ENCODE results near the gene CENPO.

Gene CENPO, protein sequence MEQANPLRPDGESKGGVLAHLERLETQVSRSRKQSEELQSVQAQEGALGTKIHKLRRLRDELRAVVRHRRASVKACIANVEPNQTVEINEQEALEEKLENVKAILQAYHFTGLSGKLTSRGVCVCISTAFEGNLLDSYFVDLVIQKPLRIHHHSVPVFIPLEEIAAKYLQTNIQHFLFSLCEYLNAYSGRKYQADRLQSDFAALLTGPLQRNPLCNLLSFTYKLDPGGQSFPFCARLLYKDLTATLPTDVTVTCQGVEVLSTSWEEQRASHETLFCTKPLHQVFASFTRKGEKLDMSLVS

DNA sequence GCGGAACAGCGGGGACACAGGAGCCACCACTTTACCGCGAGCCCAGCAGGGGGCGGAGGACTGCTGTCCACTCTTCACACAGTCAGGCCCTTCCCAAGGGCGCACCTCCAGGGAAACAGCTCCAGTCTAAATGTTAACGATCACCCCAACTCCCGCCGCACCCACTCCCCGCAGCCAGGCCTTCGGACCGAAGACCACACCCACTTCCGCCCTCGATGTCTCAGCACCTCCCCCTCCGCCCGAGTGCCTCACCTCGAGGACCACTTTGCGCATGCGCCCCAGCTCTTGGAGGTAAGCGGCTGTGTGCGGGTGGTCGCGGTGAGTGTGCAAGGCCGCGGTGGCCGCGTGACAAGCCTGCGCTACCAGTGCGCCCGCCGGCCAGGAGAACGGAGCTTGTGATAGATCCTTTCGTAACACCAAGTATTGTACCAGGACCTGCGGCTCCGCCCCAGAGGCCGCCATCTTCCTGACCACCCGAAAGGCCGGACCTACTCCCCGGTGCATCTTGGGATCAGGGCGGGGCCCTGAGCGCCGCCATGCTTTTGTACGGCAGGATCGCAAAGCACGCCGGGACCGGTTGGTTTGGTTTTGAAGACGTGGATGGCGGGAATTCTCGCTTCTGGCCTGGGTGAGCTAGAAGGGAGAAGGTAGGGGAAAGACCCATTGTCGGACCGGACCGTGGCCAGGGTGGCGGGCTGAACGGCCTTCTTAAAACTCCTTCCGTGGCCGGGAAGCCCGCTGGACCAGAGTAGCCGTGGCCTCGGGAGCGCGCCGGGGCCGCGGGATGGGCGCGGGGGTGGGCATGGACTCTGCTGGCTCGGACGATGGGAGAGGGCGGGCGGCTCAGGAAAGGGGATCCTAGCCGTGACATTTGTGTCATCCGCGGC is at the start of gene CENPO, which contains the start of gene PTRHD1:
TSS of gene CENPO (plus strand) at position 552 of the 887 bp plus-strand sequence. CDS start 495 bp downstream, outside the sequence.
TSS of gene PTRHD1 (minus strand) at position 518 of the 887 bp plus-strand sequence. CDS start at position 504, 14 bp downstream.
- peak; percentile 95 to 100 (median 99) for DNase-seq

DNA sequence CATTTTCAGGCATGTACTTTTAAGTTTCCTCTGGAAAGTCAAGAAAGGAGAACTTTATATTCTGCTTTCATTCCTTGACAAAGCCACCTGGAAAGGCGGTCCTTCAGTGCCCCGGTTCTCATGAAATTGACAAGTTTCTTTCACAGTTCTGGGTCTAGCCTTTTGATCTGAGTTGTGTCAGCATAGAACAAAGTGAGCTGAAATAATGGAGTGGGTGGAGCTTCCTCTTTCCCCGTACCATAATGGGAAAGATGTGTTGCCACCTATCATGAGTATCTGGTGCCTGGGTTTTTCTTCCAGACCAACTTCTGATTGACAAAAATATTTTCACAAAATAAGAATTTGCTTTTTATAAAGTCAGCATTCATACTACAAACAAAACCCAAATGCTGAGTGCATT is 49.3 kb upstream of the CENPO start:
- DNase-seq: no peak

DNA sequence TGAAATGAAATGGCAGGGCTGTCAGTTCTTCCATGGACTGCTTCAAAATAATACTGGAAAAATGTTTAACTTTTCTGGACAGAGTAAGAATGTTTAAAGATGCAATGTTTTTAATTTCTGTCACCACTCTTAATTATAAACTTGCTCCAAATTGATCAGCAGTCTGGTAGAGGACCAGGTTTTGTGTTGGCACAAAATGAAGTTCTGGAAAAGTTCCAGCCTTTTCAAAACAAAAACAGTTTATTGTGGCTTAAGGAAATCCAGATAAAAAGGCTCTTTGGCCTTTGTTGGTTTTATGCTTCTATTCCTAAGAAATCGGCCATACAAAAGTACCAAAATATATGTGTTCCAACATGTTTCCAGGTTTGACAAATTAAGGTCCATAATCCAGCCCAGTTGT is 48.9 kb upstream of the CENPO start:
- no peak for DNase-seq

DNA sequence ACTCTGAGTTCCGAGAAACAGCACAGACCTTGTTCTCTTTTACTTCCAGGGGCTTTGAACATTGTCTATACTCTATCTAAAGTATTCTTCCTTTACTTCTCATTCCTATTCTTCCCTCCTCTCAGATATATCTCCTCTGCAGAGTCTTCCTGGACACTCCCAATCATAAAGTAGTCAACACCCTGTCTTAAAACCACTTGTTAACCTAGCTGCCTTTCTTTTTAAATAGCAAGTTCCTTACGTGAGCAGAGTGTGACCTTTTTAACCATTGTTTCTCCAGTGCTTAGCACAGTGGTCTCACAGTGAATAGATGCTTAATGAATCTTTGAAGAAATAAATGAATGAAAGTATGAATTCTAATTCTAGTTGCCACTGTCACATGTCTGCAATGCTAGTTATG is 47.4 kb upstream of the CENPO start:
- DNase-seq: no peak

DNA sequence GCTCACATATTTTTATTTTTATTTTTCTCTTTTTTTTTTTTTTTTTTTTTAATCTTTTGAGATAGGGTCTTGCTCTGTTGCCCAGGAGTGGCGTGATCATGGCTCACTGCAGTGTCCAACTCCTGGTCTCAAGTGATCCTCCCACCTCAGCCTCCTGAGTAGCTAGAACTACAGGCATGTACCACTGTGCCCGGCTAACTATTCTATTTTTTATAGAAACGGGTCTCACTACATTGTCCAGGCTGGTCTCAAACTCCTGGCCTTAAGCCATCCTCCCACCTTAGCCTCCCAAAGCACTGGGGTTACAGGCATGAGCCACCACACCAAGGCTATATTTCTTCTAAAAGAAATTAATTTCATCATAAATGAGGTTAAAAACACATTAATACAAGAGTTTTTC is 45.9 kb upstream of the CENPO start:
- DNase-seq: no peak

DNA sequence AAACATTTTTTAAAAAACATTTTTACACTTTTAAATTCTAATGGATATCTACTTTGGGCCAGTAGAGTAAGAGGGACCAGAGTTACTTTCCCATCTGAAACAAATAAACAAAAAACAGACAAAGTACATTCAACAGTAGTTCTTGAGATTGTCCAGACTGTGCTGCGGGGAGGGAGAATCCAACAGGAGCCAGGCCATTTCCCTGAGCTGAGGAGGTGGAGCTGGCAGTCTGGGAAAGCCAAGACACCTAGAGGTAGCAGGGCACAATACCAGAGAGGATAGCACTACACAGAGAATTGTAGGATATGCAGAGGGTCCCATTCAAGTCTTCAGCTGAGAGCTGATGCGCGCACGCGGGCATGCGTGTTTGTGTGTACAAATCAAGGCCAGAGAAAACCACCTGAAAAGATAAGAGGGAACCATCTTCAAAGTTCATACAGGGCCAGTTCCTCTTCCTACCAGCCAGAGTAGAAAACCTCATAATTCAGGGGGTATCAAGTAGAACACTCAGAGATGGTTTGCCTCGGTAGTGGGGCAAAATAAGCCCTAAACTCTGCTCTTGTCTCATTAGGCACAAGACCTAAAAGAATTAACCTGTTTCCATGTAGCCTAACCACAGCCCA is 44.0 kb upstream of the CENPO start:
- DNase-seq: no peak

DNA sequence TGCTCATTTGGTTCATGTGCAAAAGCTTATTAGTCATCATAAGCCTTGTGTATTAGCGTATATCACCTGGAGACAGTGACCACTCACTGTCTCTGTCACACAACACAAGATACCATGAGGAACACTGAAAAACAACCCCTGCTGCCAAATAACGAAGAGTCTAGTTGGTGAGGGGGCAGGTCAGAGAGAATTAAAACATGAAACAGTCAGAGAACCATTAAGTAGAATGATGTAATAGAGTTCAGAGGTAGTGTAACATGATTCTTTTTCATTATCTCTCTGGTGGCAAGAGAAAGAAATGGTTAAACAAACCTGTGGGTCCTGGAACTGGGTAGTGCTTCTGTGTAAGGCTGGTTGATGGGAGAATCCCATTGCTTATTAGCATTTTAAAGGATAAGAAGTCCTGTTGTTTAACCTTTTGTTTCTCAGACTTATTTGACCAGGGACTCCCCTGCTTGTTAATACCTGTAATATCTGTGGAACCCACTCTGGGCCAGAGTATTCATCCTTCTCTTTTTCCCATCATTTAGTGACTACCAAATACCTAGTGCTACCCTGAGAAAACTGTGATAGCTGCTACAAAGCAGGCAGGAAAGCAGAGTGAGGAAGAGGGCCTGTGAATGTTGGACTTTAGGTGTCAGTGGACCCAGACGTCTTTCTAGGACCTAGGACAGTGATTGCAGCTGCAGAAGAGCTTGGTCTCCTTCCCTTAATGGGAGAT is 38.1 kb upstream of the CENPO start:
- DNase-seq: no peak

DNA sequence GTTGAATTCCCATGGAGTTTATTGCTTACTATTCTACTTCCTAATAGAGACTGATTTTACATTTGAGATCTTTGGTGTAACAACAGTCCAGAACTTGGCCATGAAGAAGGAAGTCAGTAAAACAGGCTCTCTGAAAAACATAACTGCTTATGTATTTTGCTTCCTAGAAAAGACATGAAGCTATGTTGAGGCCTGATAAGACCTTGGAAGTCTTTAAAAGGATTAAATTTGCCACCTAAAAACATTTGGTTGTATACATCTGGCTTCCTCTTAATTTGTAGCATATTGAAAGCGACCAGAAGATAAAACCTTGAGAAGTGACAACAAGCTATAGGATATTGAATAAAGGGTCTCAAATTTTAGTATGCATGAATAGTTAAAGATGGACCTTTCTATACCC is 36.4 kb upstream of the CENPO start:
- DNase-seq: no peak

DNA sequence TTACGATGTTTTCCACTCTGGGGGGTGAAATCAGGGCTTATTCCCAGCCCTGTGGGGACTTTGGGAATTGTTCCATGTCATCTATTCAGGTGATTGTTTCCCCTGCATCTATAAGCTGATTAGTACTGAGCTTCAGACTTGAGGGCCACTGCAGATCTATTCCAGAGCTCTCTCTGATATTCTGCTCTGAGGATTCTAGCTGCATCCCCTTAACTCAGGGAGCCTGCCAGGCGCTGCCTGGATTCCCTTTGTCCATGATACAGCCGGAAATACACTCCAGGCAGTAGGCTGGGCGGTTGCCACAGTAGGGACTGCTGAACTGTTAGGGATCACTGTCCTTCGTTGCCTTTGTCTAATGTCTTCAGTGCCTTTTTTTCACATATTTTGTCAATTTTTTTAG is 31.4 kb upstream of the CENPO start:
- DNase-seq: peak in 1 of 14 donors; percentile 6

DNA sequence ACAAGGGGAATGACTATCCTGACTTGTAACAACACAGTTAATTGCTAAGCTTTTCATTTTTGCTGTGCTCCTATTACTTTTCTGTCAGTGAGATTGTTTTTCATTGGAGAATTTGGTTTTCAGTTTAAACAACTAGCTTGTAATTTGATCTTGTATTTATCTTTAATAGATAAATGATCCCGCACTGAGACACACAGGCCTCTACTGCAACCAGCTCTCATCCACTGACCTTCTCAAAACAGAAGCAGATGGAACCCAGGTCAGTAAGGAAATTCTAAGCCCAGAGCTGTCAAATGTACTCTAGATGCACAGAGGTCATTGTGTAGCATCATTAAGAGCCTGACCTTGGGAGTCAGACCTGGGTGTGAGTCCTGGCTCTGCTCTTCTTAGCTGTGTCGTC is 30.7 kb upstream of the CENPO start:
- DNase-seq: no peak

DNA sequence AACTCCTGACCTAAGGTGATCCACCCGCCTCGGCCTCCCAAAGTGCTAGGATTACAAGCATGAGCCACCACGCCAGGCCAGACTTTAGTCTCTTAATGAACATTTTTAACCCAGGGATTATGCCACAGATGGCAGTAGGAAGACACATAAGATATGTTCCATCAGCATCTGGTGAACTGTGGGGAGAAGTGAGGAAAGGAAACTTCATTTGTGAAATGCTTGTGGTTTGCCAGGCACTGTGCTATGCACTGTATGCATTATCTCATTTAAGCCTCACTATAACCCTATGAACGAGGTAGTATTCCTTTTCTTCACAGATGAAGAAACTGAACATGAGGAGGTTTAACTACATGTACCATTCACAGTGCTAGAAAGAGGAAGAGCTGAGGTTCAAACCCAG is 29.4 kb upstream of the CENPO start:
- no peak for DNase-seq

DNA sequence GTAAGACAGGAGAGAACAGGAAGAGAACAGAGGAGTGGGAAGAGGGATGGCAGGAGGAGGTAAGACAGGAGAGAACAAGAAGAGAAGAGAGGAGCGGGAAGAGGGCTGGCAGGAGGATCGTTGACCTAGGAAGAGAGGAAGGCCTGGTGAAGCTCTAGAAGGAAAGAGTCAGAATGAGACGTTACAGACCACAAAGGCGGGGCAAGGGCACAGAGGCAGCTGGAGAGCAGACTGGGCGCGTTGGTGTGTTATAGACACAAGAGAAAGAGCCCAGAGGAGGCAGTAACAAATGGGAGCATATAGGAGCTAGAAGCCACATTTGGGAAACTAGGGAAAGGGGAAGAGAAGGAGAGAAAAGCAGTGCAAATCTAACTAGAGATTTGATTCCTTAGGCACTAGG is 26.6 kb upstream of the CENPO start:
- DNase-seq: no peak

DNA sequence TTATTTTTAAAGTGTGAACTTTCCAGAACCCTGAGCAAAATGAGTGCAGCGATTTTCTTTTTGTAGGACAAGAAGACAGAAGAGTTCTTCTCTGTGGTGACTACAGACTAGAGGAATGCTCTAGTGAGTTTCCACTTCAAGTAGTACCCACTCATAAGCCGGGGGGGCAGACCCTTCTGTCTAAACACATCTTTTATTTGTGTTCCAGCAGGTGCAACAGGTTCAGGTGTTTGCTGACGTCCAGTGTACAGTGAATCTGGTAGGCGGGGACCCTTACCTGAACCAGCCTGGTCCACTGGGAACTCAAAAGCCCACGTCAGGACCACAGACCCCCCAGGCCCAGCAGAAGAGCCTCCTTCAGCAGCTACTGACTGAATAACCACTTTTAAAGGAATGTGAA is 25.2 kb upstream of the CENPO start:
- no peak for DNase-seq

DNA sequence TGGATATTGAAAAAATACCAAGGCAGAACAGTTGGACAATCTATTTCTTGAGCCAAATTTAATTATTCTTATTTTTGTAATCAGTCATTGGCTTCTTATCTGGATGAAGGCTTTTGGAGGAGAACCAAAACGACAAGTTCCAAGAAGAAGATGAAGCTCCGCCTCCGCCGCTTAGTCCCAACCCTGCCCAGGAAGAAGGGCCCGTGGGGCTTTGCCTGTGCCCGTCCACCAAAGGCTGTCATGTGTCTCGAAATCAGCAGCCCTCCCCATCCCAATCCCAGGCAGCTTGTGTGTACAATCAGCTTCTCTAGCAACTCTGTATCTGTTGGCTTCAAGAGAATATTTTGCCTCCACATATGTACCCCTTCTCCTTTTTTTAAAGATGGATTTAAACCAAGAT is 24.6 kb upstream of the CENPO start:
- DNase-seq: peak in 1 of 14 donors; percentile 10

DNA sequence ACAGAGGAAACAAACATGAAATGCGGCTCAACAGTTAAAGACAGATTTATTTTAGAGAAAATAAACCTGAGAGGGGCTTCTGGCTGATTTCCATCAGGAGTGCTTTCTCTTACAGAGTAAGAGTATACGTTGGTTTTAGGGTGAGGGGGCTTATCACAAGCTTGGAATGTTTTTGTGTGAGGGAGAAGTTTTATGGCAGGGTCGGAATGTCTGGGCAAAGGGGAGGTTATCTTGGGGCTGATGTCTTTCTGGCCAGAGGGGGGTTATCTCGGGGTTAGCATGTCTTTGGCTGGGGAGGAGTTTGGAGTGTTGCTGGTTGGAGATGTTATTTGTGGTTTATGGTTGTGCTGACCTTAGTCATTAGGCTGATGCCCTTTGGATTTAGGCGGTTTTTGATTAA is 22.2 kb upstream of the CENPO start:
- DNase-seq: no peak

DNA sequence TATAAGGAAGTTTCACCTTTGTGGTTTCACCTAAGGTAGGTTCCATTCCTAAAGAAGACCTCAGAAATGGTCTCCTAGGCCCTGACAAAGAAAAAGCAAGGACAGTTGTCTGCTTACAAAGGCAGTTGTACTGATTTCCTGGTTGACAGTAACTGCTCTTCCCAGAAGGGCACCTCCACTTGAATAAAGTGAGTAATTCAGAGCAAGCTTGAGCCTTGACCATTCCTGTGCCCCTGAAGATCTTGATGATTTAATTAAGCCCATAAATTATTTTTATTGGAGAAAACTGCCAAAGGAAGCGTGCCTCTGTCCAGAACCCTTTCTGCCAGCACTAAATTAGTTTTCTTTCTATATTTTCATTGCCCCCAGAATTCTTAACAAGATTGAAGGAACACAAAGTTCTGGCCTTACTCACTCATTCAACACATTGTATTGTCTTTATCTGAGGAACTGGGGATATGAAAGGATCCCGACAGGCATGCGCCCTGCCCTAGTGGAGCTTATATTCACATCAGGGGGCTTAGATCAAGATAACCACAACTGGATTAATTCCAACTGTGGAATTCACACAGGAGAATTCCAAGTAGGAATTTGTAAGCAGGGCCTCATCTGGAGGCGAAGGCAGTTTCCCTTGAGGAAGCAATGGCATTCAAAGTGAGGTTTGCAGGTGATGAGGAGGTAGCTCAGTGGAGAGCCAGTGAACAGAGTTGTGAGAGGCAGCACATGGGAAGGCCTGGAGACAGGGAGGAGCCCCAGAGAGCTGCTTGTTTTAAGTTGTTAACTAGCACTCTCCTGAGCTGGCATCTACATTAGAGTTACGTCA is 21.2 kb upstream of the CENPO start:
- no peak for DNase-seq

DNA sequence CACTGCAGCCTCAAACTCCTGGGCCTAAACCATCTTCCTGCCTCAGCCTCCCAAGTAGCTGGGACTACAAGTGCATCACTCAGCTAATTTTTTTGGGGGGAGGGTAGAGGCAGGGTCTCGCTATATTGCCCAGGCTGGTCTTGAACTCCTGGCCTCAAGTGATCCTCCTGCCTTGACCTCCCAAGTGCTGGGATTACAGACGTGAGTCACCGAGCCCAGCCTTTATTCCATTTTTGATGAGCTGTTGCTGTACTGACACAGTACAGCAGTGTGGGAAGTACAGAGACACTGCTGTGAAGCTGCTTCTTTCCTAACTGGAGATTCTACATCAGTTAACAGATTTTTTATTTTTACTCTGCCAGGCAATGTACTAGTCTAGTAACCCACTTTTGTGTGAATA is 18.9 kb upstream of the CENPO start:
- DNase-seq: no peak

DNA sequence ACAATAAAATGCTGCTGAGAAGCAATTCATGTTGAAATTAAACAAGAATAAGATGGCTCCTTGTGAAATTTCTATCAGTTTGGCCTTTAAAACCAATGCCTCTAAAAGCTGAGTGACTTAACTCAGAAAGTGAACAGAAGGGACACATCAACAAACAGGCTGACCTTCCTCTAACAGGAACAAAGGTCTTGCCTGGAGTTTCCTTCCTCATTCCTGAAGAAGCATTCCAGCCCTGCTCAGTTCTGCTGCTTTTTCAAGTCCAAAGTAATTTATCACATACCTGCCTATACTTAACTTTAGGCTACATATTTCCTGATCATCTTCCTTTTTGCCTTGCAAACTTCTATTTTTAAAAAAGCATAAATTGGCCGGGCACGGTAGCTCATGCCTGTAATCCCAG is 14.1 kb upstream of the CENPO start:
- no peak for DNase-seq

DNA sequence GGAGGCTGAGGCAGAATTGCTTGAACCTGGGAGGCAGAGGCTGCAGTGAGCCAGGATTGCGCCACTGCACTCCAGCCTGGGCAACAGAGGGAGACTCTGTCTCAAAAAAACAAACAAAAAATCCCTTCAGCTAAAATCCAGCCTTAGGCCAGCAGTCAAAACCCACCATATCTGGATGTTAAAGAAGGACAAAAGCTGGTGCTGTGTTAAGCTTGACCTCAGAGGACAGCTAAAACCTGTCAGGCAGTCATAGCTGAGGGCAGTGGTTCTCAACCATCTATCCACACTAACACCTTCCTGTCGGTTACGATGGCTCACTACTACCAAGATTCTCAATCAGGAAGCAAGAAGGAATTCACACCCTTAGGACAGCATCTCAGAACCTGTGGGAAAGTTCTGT is 9.6 kb upstream of the CENPO start:
- DNase-seq: no peak

DNA sequence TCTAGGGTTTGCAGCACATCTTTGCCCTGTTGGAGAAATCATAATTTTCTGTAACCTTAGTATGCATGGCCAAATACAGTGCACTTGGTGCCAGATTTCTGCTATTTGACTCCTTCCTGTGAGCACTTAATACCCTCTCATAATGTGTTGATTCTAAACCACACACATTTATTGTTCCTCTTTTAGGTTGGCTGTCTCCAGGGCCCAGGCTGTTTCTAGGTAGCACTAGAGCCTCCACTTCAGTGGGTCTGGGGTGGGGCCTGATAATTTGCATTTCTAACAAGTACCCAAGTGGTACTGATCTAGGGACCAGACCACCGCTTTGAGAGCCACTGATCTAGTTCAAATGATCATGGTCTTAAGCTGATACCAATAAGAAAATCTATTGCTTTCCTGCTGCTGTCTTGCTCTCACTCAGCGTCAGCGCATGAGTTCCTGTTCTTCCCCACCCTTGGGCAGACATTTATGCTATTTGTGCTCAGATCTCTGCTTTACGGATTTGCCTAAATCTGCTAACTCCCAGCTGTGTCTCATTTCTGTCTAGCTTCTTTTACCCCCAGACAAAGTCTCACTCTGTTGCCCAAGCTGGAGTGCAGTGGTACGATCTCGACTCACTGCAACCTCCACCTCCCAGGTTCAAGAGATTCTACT is 7.4 kb upstream of the CENPO start:
- DNase-seq: no peak

DNA sequence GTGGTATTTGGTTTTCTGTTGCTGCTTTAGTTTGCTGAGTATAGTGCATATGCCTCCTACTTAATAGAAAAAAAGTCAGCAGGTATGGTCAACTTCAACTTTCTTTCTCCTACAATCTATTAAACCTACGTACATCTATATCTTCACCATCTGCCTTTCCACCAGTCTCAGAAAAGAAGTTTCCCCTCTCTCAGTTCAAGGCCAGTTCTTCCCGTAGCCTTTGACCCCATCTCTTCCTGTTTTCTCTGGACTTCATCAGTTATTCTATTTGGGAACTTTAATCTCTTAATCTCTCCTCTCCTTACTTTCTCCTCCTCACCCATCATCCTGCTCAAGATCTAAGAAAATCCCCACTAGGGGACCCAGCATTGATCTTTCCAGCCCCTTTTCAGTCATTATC is 5.7 kb upstream of the CENPO start:
- DNase-seq: no peak

Data from C1 segment of cervical spinal cord (tissue), 14 donors.